Lung (tissue), 12 donors: ENCODE data around the gene PATJ. TPM values are rescaled to one million over a fixed set of nuclear protein-coding genes. Genes with fewer than 3 reads are reported as not detected.

Source experiments
- ATAC-seq: fragments of 200-7000 bp; cut with Tn5 transposase; one replicate; pipeline ENCODE4 v1.9.1; 2020; ENCODE audit warnings: moderate number of reproducible peaks; ENCODE audit not compliant: insufficient read depth, low FRiP score
- DNase-seq, 3 donors: peaks; one replicate each; pipeline ENCODE4 v3.0.0-alpha.2; 2013 to 2017
- H3K27ac ChIP-seq, 2 donors: one replicate each; pipeline ENCODE4 v1.5.1; 2013; ENCODE audit warnings: mild to moderate bottlenecking in 2 of 2, moderate library complexity in 2 of 2, control low read depth in 1 of 2, inconsistent platforms in 1 of 2, low read depth in 1 of 2, low read length in 1 of 2
- H3K27me3 ChIP-seq, 3 donors: one replicate each; pipeline ENCODE4 v1.5.1; 2013; ENCODE audit warnings: low read length in 2 of 3; ENCODE audit not compliant: control insufficient read depth in 3 of 3, insufficient read depth in 3 of 3
- H3K36me3 ChIP-seq, 4 donors: one replicate each; pipeline ENCODE4 v1.5.1; 2013; ENCODE audit warnings: low read length in 4 of 4, mild to moderate bottlenecking in 1 of 4, moderate library complexity in 1 of 4; ENCODE audit not compliant: control insufficient read depth in 4 of 4, insufficient read depth in 4 of 4
- H3K4me1 ChIP-seq, 5 donors: one replicate each; pipeline ENCODE4 v1.5.1; 2013; ENCODE audit warnings: low read length in 5 of 5, mild to moderate bottlenecking in 2 of 5, moderate library complexity in 1 of 5; ENCODE audit not compliant: control insufficient read depth in 5 of 5, insufficient read depth in 5 of 5
- H3K4me3 ChIP-seq: one replicate; pipeline ENCODE4 v1.5.1; 2013; ENCODE audit warnings: mild to moderate bottlenecking, control low read depth, moderate library complexity
- H3K9ac ChIP-seq, 2 donors: one replicate each; pipeline ENCODE4 v1.5.1; 2013; ENCODE audit warnings: low read length in 2 of 2, control low read depth in 1 of 2; ENCODE audit not compliant: insufficient read depth in 1 of 2
- H3K9me3 ChIP-seq, 4 donors: one replicate each; pipeline ENCODE4 v1.5.1; 2013; ENCODE audit warnings: low read length in 3 of 4, mild to moderate bottlenecking in 1 of 4, moderate library complexity in 1 of 4; ENCODE audit not compliant: control insufficient read depth in 4 of 4, insufficient read depth in 3 of 4
- WGBS, 2 donors: extraction: QIAGEN DNeasy Blood & Tissue Kit; methylation state at CpG; one replicate each; pipeline ENCODE4 v1.1.7; 2013; 5-methylcytosine and 5-hydroxymethylcytosine counted together
- polyA plus RNA-seq, 2 donors: library from polyadenylated mRNA; stranded (reverse); fragments of 200-250 nt; gene quantifications; one replicate each; pipeline ENCODE4 v1.2.1, GENCODE V29; 2013
- total RNA-seq, 2 donors: library from RNA; depleted of rRNA in 1 of 2; stranded (reverse); fragments of >200 nt in 1 of 2; gene quantifications; one replicate each; pipeline ENCODE4 v1.2.1, GENCODE V29; 2014 to 2021
- TF ChIP-seq, protein P1 (sequence below): IDR thresholded peaks from 2 replicates; pipeline ENCODE4 v1.5.1; 2012; ENCODE audit warnings: mild to moderate bottlenecking; ENCODE audit errors: control extremely low read depth, extremely low read depth
- donor health status: control.
- donor health status: control.
- donor health status: Bipolar disorder and iron deficiency.
- donor health status: healthy.
- donor health status: DM: yes; HTN: yes; CAD: no.

Gene PATJ
- total and polyA plus RNA-seq, 4 donors = 5.3 to 115 (median 26.8) TPM

DNA sequence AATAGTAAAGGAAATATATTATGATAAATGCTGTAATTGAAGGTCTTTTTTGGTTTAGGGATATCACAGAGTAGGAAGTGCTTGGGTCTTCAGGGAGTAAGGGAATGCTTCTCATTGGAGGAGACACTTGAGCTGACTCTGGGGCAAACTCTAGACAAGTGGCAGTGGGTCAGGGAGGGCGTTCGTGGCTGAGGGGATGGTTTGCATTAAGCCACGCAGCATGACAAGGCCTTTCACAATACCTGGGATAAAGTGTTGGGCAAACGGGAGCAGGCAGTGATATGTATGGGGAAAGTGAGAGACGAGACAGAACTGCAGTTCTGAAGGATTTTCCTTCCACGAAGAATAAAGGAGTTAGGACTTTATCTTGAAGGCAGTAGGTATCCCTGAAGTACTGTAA, 109.0 kb downstream of the PATJ start:
- 52 to 64% methylated on average over 6 of the region's 6 CpGs for WGBS, 2 donors

DNA sequence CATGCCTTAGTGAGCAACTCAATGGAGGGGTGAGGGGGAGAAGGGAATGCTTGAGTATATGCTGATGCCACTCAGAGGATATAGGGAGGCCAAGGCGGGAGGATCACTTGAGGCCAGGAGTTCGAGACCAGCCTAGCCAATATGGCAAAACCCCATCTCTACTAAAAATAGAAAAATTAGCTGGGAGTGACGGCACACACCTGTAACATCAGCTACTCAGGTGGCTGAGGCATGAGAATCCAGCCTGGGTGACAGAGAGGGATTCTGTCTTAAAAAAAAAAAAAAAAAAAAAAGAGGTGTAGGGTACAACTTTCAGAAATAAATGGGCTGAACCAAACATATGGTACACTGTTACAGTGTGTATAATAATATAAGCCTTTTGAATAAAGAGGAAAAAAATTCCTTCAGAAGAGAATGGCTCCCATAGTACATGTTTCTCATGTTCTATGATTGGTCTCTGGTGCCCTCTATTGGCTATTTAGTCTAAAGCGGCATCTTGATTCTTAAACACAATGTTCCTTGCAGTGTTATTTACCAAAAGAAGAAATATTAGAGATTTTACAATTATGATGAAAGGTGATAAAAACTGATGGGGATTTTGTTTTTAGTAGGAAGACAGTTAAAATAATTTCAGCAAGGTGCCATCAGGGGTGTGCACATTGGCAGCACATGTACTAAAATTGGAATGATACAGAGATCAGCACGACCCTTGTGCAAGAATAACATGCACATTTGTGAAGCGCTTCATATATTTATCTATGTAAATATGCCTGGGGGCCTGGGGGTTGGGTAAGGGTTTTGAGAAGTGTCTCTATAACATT, 109.8 kb downstream of the PATJ start:
- no peaks in the 10 kb centered on the region for H3K4me1 ChIP-seq
- no peaks in the 10 kb centered on the region for H3K9me3 ChIP-seq
- no peak overlapping the region for H3K27ac ChIP-seq
- H3K4me3 ChIP-seq = no peak overlapping the region
- no peak for ATAC-seq
- no peak overlapping the region for H3K9ac ChIP-seq
- 70 to 82% methylated on average over 6 of the region's 6 CpGs for WGBS, 2 donors
- TF ChIP-seq, protein P1, sequence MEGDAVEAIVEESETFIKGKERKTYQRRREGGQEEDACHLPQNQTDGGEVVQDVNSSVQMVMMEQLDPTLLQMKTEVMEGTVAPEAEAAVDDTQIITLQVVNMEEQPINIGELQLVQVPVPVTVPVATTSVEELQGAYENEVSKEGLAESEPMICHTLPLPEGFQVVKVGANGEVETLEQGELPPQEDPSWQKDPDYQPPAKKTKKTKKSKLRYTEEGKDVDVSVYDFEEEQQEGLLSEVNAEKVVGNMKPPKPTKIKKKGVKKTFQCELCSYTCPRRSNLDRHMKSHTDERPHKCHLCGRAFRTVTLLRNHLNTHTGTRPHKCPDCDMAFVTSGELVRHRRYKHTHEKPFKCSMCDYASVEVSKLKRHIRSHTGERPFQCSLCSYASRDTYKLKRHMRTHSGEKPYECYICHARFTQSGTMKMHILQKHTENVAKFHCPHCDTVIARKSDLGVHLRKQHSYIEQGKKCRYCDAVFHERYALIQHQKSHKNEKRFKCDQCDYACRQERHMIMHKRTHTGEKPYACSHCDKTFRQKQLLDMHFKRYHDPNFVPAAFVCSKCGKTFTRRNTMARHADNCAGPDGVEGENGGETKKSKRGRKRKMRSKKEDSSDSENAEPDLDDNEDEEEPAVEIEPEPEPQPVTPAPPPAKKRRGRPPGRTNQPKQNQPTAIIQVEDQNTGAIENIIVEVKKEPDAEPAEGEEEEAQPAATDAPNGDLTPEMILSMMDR = peak; percentile 70
- no peaks in the 10 kb centered on the region for H3K27me3 ChIP-seq
- DNase-seq = peak in 2 of 3 donors; percentile 88 to 92
- peaks cover 0 to 2% (median 0%) of the 10 kb centered on the region in 4 donors for H3K36me3 ChIP-seq

More for the DNA sequence above, 109.0 kb downstream of the PATJ start:
- Histone ChIP-seq H3K4me3 (no peak overlapping the region), H3K36me3 (peaks cover 0 to 2% (median 0%) of the 10 kb centered on the region in 4 donors), H3K27me3 (no peaks in the 10 kb centered on the region), H3K27ac (no peak overlapping the region), H3K9me3 (no peaks in the 10 kb centered on the region), H3K9ac (no peak overlapping the region), H3K4me1 (no peaks in the 10 kb centered on the region)
- DNase-seq (no peak), ATAC-seq (no peak)
- TF ChIP-seq, protein P1 = no peak

DNA sequence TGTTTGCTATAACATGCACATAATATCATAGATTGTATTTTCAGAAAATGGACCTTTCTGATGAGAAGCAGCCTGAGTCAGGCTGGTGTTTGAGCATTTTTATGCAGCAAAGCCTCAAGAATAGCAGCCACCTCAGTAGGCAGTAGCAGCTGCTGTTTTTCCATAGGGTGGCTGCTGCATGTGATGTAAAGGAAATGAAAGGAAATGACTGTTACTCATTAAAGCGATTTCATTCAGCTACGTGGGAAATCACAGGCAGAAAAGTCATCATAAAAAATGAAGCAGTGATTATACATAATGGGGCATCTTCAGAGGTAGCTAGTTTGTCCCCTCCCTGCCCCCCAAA, 110.4 kb downstream of the PATJ start:
- DNase-seq (no peak), ATAC-seq (no peak)
- H3K27ac ChIP-seq = no peak overlapping the region
- TF ChIP-seq, protein P1 = no peak
- H3K36me3 ChIP-seq = peaks cover 0 to 3% (median 0%) of the 10 kb centered on the region in 4 donors
- H3K4me3 ChIP-seq = no peak overlapping the region
- 46 to 55% methylated on average over 2 of the region's 2 CpGs for WGBS, 2 donors
- H3K9ac ChIP-seq = no peak overlapping the region
- H3K4me1 ChIP-seq = no peaks in the 10 kb centered on the region
- H3K9me3 ChIP-seq = no peaks in the 10 kb centered on the region
- no peaks in the 10 kb centered on the region for H3K27me3 ChIP-seq
